ENCODE results near the gene CCT7.

Gene CCT7

DNA sequence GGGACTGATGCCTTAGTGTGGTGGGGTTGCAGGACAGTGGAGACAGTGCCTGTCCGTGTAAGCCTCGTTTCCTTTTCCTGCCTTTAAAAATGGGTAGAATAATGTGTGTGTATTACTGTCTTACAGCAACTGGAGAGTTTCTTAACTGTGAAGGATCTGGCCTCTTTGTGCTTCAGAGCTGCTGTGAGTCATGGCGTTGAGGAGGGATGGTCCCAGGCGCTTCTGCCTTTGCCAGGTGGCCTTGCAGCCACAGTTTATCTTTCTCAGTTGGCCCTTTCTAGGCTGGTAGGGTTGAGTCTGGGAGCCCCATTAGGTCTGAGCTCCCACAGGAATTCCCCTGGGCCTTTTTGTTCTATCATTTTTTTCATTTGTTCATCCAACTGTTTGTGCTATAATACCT, 10.3 kb upstream of the CCT7 start:
- FAIRE-seq, result no peak
- TF ChIP-seq TAF1 (IDR thresholded peaks at IDR 0.05; ENCODE audit: low read depth, low read length) (no peak), POLR2A (IDR thresholded peaks at IDR 0.05; ENCODE audit: low read depth, low read length) (no peak), POU2F2 (IDR thresholded peaks at IDR 0.05; ENCODE audit: low read depth, low read length) (no peak), SPI1 (IDR thresholded peaks at IDR 0.05; ENCODE audit: low read depth, low read length) (no peak), PAX5 (IDR thresholded peaks at IDR 0.05; ENCODE audit: insufficient read depth, low read length, severe bottlenecking) (no peak), POLR2AphosphoS5 (IDR thresholded peaks at IDR 0.05; ENCODE audit: low read depth, low read length) (no peak)
- no peak for DNase-seq (ENCODE audit: insufficient read length, low spot score)

DNA sequence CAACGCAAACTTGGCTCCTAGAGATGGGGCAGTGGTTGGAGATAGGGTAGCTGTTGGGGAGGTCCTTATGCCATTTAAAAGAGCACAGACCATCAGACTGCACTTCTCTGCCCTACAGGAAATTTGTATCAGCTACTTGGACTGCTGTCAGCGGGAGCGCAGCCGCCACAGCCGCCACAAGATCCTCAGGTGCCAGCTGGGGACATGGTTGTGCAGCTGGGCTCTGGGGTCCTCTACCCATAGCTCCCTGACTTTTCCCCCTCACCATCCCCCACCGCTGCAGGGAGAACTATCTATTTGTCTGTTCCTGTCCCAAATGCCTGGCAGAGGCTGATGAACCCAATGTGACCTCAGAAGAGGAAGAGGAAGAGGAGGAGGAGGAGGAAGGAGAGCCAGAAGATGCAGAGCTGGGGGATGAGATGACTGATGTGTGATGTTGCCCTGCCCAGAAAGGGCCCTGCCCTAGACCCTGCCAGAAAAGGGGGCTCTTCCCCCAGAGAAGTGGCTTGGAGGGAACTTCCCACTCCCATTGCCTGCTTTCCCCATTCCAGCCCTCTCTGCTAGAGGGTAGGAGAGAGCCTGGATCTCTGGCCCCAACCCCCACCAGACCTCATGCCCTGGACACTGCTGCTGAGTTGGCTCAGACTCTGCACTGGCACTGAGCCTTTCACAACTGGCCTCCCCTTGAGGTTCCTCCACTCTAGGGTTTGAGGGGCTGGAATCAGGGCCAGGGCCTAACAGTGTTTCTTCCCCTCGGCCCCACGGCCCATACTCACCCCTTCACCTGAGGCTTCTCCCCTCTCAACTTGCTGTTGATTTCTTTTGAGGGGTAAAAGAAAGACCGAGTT, 8.4 kb upstream of the CCT7 start:
- FAIRE-seq, result no peak
- no peak for TF ChIP-seq PAX5 (IDR thresholded peaks at IDR 0.05; ENCODE audit: insufficient read depth, low read length, severe bottlenecking)
- no peak for TF ChIP-seq POLR2A (IDR thresholded peaks at IDR 0.05; ENCODE audit: low read depth, low read length)
- TF ChIP-seq TAF1 (IDR thresholded peaks at IDR 0.05; ENCODE audit: low read depth, low read length), result no peak
- TF ChIP-seq POU2F2 (IDR thresholded peaks at IDR 0.05; ENCODE audit: low read depth, low read length), result no peak
- no peak for TF ChIP-seq POLR2AphosphoS5 (IDR thresholded peaks at IDR 0.05; ENCODE audit: low read depth, low read length)
- no peak for TF ChIP-seq SPI1 (IDR thresholded peaks at IDR 0.05; ENCODE audit: low read depth, low read length)
- DNase-seq (ENCODE audit: insufficient read length, low spot score), result no peak

GRCh38 chr2:73227086-73227485, 7.0 kb upstream of the CCT7 start:
- no peak for TF ChIP-seq TAF1 (IDR thresholded peaks at IDR 0.05; ENCODE audit: low read depth, low read length)
- no peak for TF ChIP-seq POLR2AphosphoS5 (IDR thresholded peaks at IDR 0.05; ENCODE audit: low read depth, low read length)
- no peak for TF ChIP-seq POU2F2 (IDR thresholded peaks at IDR 0.05; ENCODE audit: low read depth, low read length)
- no peak for TF ChIP-seq SPI1 (IDR thresholded peaks at IDR 0.05; ENCODE audit: low read depth, low read length)
- TF ChIP-seq POLR2A (IDR thresholded peaks at IDR 0.05; ENCODE audit: low read depth, low read length), result no peak
- TF ChIP-seq PAX5 (IDR thresholded peaks at IDR 0.05; ENCODE audit: insufficient read depth, low read length, severe bottlenecking), result no peak
- FAIRE-seq (no peak), DNase-seq (ENCODE audit: insufficient read length, low spot score) (no peak)

GRCh38 chr2:73228631-73229030, 5.5 kb upstream of the CCT7 start:
- no peak for FAIRE-seq
- DNase-seq (ENCODE audit: insufficient read length, low spot score), result no peak
- TF ChIP-seq POU2F2 (IDR thresholded peaks at IDR 0.05; ENCODE audit: low read depth, low read length) (no peak), SPI1 (IDR thresholded peaks at IDR 0.05; ENCODE audit: low read depth, low read length) (no peak), POLR2AphosphoS5 (IDR thresholded peaks at IDR 0.05; ENCODE audit: low read depth, low read length) (no peak), PAX5 (IDR thresholded peaks at IDR 0.05; ENCODE audit: insufficient read depth, low read length, severe bottlenecking) (no peak), POLR2A (IDR thresholded peaks at IDR 0.05; ENCODE audit: low read depth, low read length) (no peak), TAF1 (IDR thresholded peaks at IDR 0.05; ENCODE audit: low read depth, low read length) (no peak)

DNA sequence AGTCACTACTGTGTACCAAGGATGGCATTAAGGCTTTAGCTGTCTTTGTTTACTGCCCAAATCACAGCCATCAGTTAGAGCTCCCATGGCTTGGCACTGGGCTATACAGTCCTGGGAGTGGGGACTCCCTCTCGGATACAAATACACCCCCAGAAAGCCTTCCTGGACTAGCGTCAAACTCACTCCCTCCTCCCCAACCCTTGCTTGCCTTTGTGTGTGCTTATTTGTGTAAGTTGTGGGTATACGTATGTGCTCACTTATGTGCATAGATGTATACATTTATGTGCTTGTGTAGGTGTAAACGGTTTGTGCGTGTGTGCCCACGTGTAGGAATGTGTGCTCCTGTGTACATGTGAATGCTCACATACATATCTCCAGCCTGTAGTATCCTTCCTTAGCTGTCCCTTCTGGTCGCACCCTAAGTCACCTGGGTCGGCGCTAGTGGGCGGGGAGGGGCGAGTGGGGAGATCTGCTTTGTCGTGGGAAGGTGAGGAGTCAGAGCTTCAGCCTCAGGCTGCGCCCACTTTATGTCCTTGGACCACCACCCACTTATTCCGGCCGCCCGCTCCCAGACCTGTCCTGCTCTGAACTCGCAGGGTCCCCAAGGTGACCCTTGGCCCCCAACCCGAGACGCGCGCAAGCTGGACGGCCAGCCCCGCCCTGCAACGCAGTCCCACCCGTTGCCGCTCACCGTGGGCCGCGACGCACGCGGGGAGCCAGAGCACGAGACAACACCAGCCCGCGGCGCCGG, 1.5 kb upstream of the CCT7 start:
- DNase-seq (ENCODE audit: insufficient read length, low spot score) (no peak), FAIRE-seq (peak; percentile 41)

DNA sequence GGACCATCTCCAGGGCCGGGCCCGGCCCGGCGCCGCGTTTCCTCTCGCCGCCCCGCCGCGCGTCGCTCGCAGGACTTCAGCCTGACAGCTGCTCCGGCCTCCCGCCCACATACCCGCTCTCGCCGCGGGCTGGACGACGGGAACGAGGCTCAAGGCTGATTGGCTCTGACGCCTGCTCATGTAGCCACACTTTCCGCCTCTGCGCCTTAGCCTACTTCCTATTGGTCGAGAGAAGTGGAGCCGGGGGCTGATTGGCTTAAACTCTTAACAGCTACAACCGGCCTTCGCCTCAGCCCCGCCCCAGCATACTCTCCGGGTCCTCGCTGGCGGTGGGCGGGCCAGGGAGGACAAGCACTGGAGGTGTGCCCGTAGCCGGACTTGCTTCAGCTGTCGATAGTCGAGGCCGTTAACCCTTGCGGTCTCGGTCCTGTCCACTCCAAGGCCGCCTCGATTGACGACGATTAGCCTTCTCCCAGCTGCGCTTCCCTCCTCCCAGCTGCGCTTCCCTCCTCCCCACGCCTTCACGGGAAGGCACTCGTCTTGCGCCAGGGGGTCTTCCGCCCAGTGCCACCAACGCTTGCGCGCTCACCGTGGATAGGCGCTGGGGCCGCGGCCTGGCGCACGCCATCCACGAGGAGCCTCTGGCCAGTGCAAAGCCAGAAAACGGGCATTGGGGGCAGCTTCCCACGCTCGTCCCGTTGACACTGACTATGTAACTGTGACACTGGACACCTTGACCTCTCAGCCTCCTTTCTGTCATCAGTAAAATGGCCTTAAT, 765 bp upstream of the CCT7 start, which contains the start of gene PRADC1:
Gene PRADC1, minus strand, starts transcription at position 86 of the 778 bp plus-strand sequence. Its CDS starts 79 bp downstream, at position 7.
- TF ChIP-seq PAX5 (IDR thresholded peaks at IDR 0.05; ENCODE audit: insufficient read depth, low read length, severe bottlenecking), result no peak
- TF ChIP-seq TAF1 (IDR thresholded peaks at IDR 0.05; ENCODE audit: low read depth, low read length), result no peak
- no peak for TF ChIP-seq SPI1 (IDR thresholded peaks at IDR 0.05; ENCODE audit: low read depth, low read length)
- TF ChIP-seq POU2F2 (IDR thresholded peaks at IDR 0.05; ENCODE audit: low read depth, low read length), result no peak
- TF ChIP-seq POLR2A (IDR thresholded peaks at IDR 0.05; ENCODE audit: low read depth, low read length), result peak; percentile 63; the same call in 1 of the 2 replicates
- peak; percentile 44; the same call in 1 of the 2 replicates for TF ChIP-seq POLR2AphosphoS5 (IDR thresholded peaks at IDR 0.05; ENCODE audit: low read depth, low read length)
- FAIRE-seq, result peak; percentile 96
- DNase-seq (ENCODE audit: insufficient read length, low spot score), result peak; percentile 97

More for the DNA sequence above, 1.5 kb upstream of the CCT7 start:
- no peak for TF ChIP-seq POU2F2 (IDR thresholded peaks at IDR 0.05; ENCODE audit: low read depth, low read length)
- TF ChIP-seq POLR2A (IDR thresholded peaks at IDR 0.05; ENCODE audit: low read depth, low read length), result no peak
- no peak for TF ChIP-seq TAF1 (IDR thresholded peaks at IDR 0.05; ENCODE audit: low read depth, low read length)
- no peak for TF ChIP-seq POLR2AphosphoS5 (IDR thresholded peaks at IDR 0.05; ENCODE audit: low read depth, low read length)
- TF ChIP-seq PAX5 (IDR thresholded peaks at IDR 0.05; ENCODE audit: insufficient read depth, low read length, severe bottlenecking), result no peak
- no peak for TF ChIP-seq SPI1 (IDR thresholded peaks at IDR 0.05; ENCODE audit: low read depth, low read length)

- FAIRE-seq, result no peak
- no peak; the same call in 1 of the 2 replicates for TF ChIP-seq POLR2AphosphoS5 (IDR thresholded peaks at IDR 0.05; ENCODE audit: low read depth, low read length)
- no peak for TF ChIP-seq POLR2A (IDR thresholded peaks at IDR 0.05; ENCODE audit: low read depth, low read length)
- no peak for TF ChIP-seq SPI1 (IDR thresholded peaks at IDR 0.05; ENCODE audit: low read depth, low read length)
- no peak for TF ChIP-seq PAX5 (IDR thresholded peaks at IDR 0.05; ENCODE audit: insufficient read depth, low read length, severe bottlenecking)
- TF ChIP-seq TAF1 (IDR thresholded peaks at IDR 0.05; ENCODE audit: low read depth, low read length), result no peak
- TF ChIP-seq POU2F2 (IDR thresholded peaks at IDR 0.05; ENCODE audit: low read depth, low read length), result no peak
Measured at GRCh38 chr2:73235315-73236028, 1.4 kb downstream of the CCT7 start.

GRCh38 chr2:73237168-73237567, 3.1 kb downstream of the CCT7 start:
- DNase-seq (ENCODE audit: insufficient read length, low spot score) (no peak), FAIRE-seq (no peak)
- no peak for TF ChIP-seq POLR2AphosphoS5 (IDR thresholded peaks at IDR 0.05; ENCODE audit: low read depth, low read length)
- no peak for TF ChIP-seq TAF1 (IDR thresholded peaks at IDR 0.05; ENCODE audit: low read depth, low read length)
- no peak for TF ChIP-seq POLR2A (IDR thresholded peaks at IDR 0.05; ENCODE audit: low read depth, low read length)
- TF ChIP-seq POU2F2 (IDR thresholded peaks at IDR 0.05; ENCODE audit: low read depth, low read length), result no peak
- no peak for TF ChIP-seq PAX5 (IDR thresholded peaks at IDR 0.05; ENCODE audit: insufficient read depth, low read length, severe bottlenecking)
- no peak for TF ChIP-seq SPI1 (IDR thresholded peaks at IDR 0.05; ENCODE audit: low read depth, low read length)

More at GRCh38 chr2:73235315-73236028, 1.4 kb downstream of the CCT7 start:
- DNase-seq (ENCODE audit: insufficient read length, low spot score), result no peak

All from GM12891 (cell line).